Body of pancreas (tissue), 4 donors: ENCODE results near the gene PITPNC1.

ENCODE experiments used
- CTCF ChIP-seq, 7 experiments: fragments of 450-650 bp in 4 of 7; fragments of 200-600 bp in 3 of 7; sonication (generic) in 3 of 7; IDR thresholded peaks; one replicate each; pipeline ENCODE4 v1.5.1; 2016 to 2019; ENCODE audit warnings: antibody characterized with exemption in 7 of 7
- POLR2A ChIP-seq, 3 donors: fragments of 450-650 bp; IDR thresholded peaks; one replicate each; pipeline ENCODE4 v1.6.1; 2016; ENCODE audit warnings: antibody characterized with exemption in 3 of 3, mild to moderate bottlenecking in 2 of 3

GRCh38 chr17:67629971-67630320, 252.9 kb downstream of the PITPNC1 start:
- peak in 6 of 7 experiments; percentile 24 to 54 (median 42) for TF ChIP-seq CTCF (IDR thresholded peaks at IDR 0.05)
- no peak for TF ChIP-seq POLR2A (IDR thresholded peaks at IDR 0.05)
